Activated CD4-positive, alpha-beta T cell treated with anti-CD3 and anti-CD28 coated beads for 4 hours (primary cell): Measurements from ENCODE around the gene TRIM49D1.
"Not testable (repeated sequence)": the region's sequence is repeated elsewhere in the genome, so short reads cannot be mapped to it uniquely, and the experiment has no call there.

ENCODE experiments used
- DNase-seq, 2 donors: peaks; one replicate each; pipeline ENCODE4 v3.0.0-alpha.2; 2020

TRIM49D1 gene, protein sequence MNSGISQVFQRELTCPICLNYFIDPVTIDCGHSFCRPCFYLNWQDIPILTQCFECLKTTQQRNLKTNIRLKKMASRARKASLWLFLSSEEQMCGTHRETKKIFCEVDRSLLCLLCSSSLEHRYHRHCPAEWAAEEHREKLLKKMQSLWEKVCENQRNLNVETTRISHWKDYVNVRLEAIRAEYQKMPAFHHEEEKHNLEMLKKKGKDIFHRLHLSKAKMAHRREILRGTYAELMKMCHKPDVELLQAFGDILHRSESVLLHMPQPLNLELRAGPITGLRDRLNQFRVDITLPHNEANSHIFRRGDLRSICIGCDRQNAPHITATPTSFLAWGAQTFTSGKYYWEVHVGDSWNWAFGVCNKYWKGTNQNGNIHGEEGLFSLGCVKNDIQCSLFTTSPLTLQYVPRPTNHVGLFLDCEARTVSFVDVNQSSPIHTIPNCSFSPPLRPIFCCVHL

GRCh38 chr11:89922195-89922660, at the start of gene TRIM49D1:
TRIM49D1 (minus strand) TSS chr11:89922245; CDS start chr11:89917710, 4,535 bp downstream.
- DNase-seq: no peak

GRCh38 chr11:89965737-89966136, 43.7 kb upstream of the TRIM49D1 start, which contains the start of gene TRIM64:
TRIM64 (plus strand) TSS chr11:89966037; CDS start chr11:89968504, 2,467 bp downstream.
- DNase-seq: not testable (repeated sequence)

DNA sequence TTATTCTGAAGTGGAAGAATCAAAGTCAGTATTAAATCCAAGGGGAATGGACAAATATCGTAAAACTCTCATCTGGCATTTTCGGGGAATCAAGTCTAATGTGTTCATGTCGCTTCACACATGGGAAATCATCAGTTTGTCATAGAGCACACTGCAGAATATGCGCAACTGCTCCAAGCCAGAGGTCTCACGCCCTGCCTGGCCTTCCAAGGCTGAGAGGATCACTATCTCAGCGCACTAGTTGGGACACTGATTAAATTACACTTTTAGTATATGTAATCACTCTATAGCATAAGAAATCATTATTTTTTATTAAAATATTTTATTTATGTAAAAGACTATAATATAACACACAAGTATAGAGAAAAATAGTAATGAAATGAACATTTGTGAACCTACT, 38.8 kb upstream of the TRIM49D1 start:
- DNase-seq: not testable (repeated sequence)

DNA sequence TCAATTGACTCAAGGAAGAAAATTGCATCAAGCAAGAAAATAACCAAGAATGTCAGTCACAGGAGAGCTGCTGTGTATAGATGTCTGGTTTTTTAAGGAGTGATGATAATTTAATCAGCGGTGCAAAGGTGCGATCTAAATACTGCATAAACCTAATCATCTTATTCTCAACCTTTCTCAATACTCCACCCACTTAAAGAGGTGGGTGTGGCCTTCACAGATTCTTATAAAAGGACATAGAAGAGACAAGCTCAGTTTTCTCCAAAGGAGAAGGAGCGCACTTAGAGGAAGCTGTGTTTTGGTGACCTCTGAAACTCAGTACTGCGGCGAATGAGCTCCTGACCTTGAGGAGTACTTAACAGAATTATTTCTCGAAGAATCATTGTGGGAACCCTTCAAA, 1.7 kb upstream of the TRIM49D1 start, which contains the start of gene TRIM49D2:
Gene TRIM49D2 (plus strand): TSS at position 301 of the 400 bp plus-strand sequence. CDS start 2,698 bp downstream, outside the sequence.
- not testable (repeated sequence) for DNase-seq

GRCh38 chr11:89900809-89901208, 21.2 kb downstream of the TRIM49D1 start:
- DNase-seq: not testable (repeated sequence)

DNA sequence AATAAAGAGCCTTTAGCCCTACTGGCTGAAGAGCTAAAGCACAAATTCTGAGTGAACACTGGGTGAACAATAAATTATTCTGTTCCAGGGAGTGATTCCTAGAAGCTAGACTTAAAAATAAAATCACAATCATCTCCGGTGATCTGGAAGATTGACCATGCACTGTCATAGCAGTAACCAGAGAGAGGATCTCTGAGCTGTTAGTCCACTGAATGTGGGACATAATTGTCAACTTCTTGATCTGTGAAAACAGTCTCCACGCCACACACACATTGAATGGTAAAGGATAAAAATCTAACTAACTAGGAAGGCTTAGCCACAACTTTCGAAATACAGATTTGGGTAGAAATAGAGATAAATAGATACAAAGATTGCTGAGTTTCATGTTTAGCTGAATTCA, 28.8 kb downstream of the TRIM49D1 start:
- DNase-seq: not testable (repeated sequence)

DNA sequence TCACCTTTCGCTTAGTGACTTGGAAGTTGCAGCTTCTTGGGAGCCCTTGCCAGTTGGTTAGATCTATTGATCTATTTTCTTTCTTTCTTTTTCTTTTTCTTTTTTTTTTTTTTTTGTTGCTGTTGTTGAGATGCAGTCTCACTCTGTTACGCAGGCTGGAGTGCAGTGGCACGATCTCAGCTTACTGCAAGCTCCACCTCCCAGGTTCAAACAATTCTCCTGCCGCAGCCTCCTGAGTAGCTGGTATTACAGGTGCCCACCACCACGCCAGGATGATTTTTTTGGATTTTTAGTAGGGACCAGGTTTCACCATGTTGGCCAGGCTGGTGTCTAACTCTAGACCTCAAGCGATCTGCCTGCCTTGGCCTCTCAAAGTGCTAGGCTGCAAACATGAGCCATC, 44.5 kb downstream of the TRIM49D1 start:
- not testable (repeated sequence) for DNase-seq

GRCh38 chr11:89872588-89872987, 49.5 kb downstream of the TRIM49D1 start:
- not testable (repeated sequence) for DNase-seq

- DNase-seq: not testable (repeated sequence)
Measured at GRCh38 chr11:89865223-89865622, 56.8 kb downstream of the TRIM49D1 start.

DNA sequence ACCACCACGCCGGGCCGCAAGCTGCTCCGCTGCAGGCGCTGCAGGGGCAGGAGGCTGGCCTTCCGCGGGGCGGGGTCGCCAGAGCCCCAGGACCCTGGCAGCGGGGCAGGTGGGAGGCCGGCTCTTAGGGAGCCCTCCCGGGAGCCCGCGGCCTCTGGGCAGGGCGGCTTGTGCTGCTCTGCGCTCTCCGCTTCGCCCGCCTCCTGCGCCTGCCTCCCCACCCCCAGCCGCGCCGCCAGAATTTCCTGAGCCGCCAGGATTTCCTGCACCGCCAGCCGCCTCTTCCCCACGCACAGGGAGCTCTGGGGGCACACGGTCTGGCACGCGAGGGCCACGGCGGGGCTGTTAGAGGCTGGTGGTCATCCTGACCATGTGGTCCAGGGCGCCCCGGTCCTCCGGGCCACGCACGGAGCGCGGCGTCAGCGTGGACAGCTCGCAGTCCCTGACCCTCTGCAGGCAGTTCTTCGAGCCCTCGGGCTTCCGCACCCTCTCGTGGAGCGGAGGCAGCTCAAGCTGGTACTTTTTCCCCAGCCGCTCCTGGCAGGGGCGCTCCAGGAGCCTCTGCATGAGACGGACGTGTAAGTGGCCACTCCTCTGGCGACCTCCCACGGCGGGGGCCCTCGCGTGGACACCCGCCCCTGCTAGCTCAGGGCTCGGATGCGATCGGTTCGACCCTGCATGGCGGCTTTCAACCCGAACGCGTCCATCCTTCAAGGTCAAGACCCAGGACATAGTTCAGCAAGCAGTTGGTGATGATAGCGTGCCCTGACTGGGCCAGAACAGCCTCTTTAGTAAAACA, 57.9 kb downstream of the TRIM49D1 start:
- DNase-seq: not testable (repeated sequence)
